Measurements from ENCODE around the gene DLGAP1. TPM values are rescaled to one million over a fixed set of nuclear protein-coding genes. Genes with fewer than 3 reads are reported as not detected.

The DLGAP1 gene
- total and polyA plus RNA-seq, 7 experiments from 2014 or later: 0.32 to 1.0 TPM; not detected in 5

- no peaks in the 10 kb centered on the region for H3K27me3 ChIP-seq (ENCODE audit: control insufficient read depth in 2 of 2, insufficient read depth in 2 of 2, low read length in 2 of 2)
- ChIA-PET POLR2A (no interaction called here), CTCF (no interaction called here)
- peaks cover 0 to 1% (median 0%) of the 10 kb centered on the region in 11 donors for H3K9me3 Mint-ChIP-seq
- no peaks in the 10 kb centered on the region for H3K36me3 ChIP-seq (ENCODE audit: control insufficient read depth in 2 of 3, insufficient read depth in 3 of 3, low read length in 3 of 3)
- peaks cover 0 to 19% (median 9%) of the 10 kb centered on the region in 5 donors for H3K27me3 Mint-ChIP-seq
- no peak overlapping the region for H3K27ac Mint-ChIP-seq
- no peaks in the 10 kb centered on the region for H3K4me1 ChIP-seq (ENCODE audit: control insufficient read depth in 2 of 2, insufficient read depth in 2 of 2, low read length in 2 of 2)
- no peaks in the 10 kb centered on the region for H3K9me3 ChIP-seq (ENCODE audit: control insufficient read depth in 2 of 3, low read length in 3 of 3)
- no peaks in the 10 kb centered on the region for H3K36me3 Mint-ChIP-seq
- H3K4me1 Mint-ChIP-seq: no peaks in the 10 kb centered on the region
- no peak overlapping the region for H3K27ac ChIP-seq (ENCODE audit: low read depth, low read length)
- ATAC-seq: no peak
- no peak overlapping the region for H3K4me3 ChIP-seq (ENCODE audit: low read length)
- DNase-seq: no peak
- intact Hi-C loops (cut with micrococcal nuclease): no loop called here
- no peak overlapping the region for H3K4me3 Mint-ChIP-seq
These were observed 554.8 kb downstream of the DLGAP1 start for GRCh38 chr18:3900327-3900726.

- DNase-seq (no peak), ATAC-seq (no peak)
- peaks cover 0 to 19% (median 9%) of the 10 kb centered on the region in 5 donors for H3K27me3 Mint-ChIP-seq
- Histone ChIP-seq H3K9me3 (ENCODE audit: control insufficient read depth in 2 of 3, low read length in 3 of 3) (no peaks in the 10 kb centered on the region), H3K27me3 (ENCODE audit: control insufficient read depth in 2 of 2, insufficient read depth in 2 of 2, low read length in 2 of 2) (no peaks in the 10 kb centered on the region), H3K27ac (ENCODE audit: low read depth, low read length) (no peak overlapping the region), H3K4me1 (ENCODE audit: control insufficient read depth in 2 of 2, insufficient read depth in 2 of 2, low read length in 2 of 2) (no peaks in the 10 kb centered on the region), H3K36me3 (ENCODE audit: control insufficient read depth in 2 of 3, insufficient read depth in 3 of 3, low read length in 3 of 3) (no peaks in the 10 kb centered on the region), H3K4me3 (ENCODE audit: low read length) (no peak overlapping the region)
- no peak overlapping the region for H3K4me3 Mint-ChIP-seq
- H3K4me1 Mint-ChIP-seq: no peaks in the 10 kb centered on the region
- POLR2A ChIA-PET: no interaction called here
- intact Hi-C loops (cut with micrococcal nuclease): no loop called here
- peaks cover 0 to 1% (median 0%) of the 10 kb centered on the region in 11 donors for H3K9me3 Mint-ChIP-seq
- CTCF ChIA-PET: no interaction called here
- H3K36me3 Mint-ChIP-seq: no peaks in the 10 kb centered on the region
- H3K27ac Mint-ChIP-seq: no peak overlapping the region
These were observed 556.1 kb downstream of the DLGAP1 start for GRCh38 chr18:3898861-3899613.

- no peaks in the 10 kb centered on the region for H3K4me1 ChIP-seq (ENCODE audit: control insufficient read depth in 2 of 2, insufficient read depth in 2 of 2, low read length in 2 of 2)
- no peaks in the 10 kb centered on the region for H3K36me3 ChIP-seq (ENCODE audit: control insufficient read depth in 2 of 3, insufficient read depth in 3 of 3, low read length in 3 of 3)
- Mint-ChIP-seq H3K27me3 (peaks cover 0 to 22% (median 0%) of the 10 kb centered on the region in 5 donors), H3K27ac (no peak overlapping the region), H3K4me1 (no peaks in the 10 kb centered on the region), H3K36me3 (no peaks in the 10 kb centered on the region), H3K9me3 (peaks cover 0 to 1% (median 0%) of the 10 kb centered on the region in 11 donors), H3K4me3 (no peak overlapping the region)
- DNase-seq (no peak), ATAC-seq (no peak)
- no peak overlapping the region for H3K4me3 ChIP-seq (ENCODE audit: low read length)
- CTCF ChIA-PET: no interaction called here
- POLR2A ChIA-PET: no interaction called here
- no peaks in the 10 kb centered on the region for H3K27me3 ChIP-seq (ENCODE audit: control insufficient read depth in 2 of 2, insufficient read depth in 2 of 2, low read length in 2 of 2)
- intact Hi-C loops (cut with micrococcal nuclease): no loop called here
- H3K27ac ChIP-seq (ENCODE audit: low read depth, low read length): no peak overlapping the region
- H3K9me3 ChIP-seq (ENCODE audit: control insufficient read depth in 2 of 3, low read length in 3 of 3): no peaks in the 10 kb centered on the region
These were observed 563.0 kb downstream of the DLGAP1 start for GRCh38 chr18:3892152-3892551.

DNA sequence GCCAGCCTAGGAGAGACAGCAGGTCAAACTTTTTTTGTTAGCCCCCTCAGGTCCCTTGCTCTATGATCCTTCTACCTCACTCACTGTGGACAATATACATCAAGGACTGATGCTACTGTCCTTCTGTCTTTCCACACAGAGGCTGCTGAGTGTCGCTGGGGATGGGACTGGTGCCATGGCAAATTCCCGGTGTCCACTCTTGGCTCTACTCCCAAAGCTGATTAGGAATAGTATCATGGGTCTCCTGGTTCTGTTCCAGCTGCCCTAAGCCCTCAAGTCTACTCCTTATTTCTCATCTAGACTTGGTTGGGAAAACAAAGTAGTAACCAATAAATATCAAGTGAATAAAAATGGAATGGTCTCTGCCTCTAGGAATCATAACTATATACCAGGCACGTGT lies 563.9 kb downstream of the DLGAP1 start:
- ATAC-seq: no peak
- ChIA-PET POLR2A (no interaction called here), CTCF (no interaction called here)
- Histone ChIP-seq H3K4me1 (ENCODE audit: control insufficient read depth in 2 of 2, insufficient read depth in 2 of 2, low read length in 2 of 2) (no peaks in the 10 kb centered on the region), H3K36me3 (ENCODE audit: control insufficient read depth in 2 of 3, insufficient read depth in 3 of 3, low read length in 3 of 3) (no peaks in the 10 kb centered on the region), H3K4me3 (ENCODE audit: low read length) (no peak overlapping the region), H3K27me3 (ENCODE audit: control insufficient read depth in 2 of 2, insufficient read depth in 2 of 2, low read length in 2 of 2) (no peaks in the 10 kb centered on the region), H3K27ac (ENCODE audit: low read depth, low read length) (no peak overlapping the region), H3K9me3 (ENCODE audit: control insufficient read depth in 2 of 3, low read length in 3 of 3) (no peaks in the 10 kb centered on the region)
- Mint-ChIP-seq H3K27me3 (peaks cover 0 to 23% (median 6%) of the 10 kb centered on the region in 5 donors), H3K4me3 (no peak overlapping the region), H3K4me1 (no peaks in the 10 kb centered on the region), H3K36me3 (no peaks in the 10 kb centered on the region), H3K27ac (no peak overlapping the region), H3K9me3 (peaks cover 0 to 1% (median 0%) of the 10 kb centered on the region in 11 donors)
- intact Hi-C loops (cut with micrococcal nuclease): no loop called here
- DNase-seq: no peak

DNA sequence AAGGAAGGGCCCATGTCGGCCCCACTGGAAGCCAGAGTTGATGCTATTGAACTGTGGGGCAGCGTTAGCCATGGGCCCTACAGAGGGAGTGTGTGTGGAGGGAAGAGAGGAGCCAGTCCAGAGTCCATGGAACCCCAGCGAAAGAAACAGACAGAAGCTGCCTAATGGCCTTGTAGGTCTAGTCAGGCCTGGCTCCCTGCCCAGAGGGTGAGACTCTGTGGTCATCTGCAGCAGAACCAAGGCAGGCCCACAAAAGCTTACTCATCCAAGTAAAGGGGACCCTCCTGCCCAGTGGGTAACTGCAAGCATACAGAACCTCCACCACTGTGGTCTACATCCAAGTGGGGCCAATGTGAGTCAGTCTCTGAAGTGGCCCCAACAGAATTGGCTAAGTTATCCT lies 565.3 kb downstream of the DLGAP1 start:
- Histone ChIP-seq H3K4me1 (ENCODE audit: control insufficient read depth in 2 of 2, insufficient read depth in 2 of 2, low read length in 2 of 2) (no peaks in the 10 kb centered on the region), H3K36me3 (ENCODE audit: control insufficient read depth in 2 of 3, insufficient read depth in 3 of 3, low read length in 3 of 3) (no peaks in the 10 kb centered on the region), H3K9me3 (ENCODE audit: control insufficient read depth in 2 of 3, low read length in 3 of 3) (no peaks in the 10 kb centered on the region), H3K27me3 (ENCODE audit: control insufficient read depth in 2 of 2, insufficient read depth in 2 of 2, low read length in 2 of 2) (no peaks in the 10 kb centered on the region), H3K4me3 (ENCODE audit: low read length) (no peak overlapping the region), H3K27ac (ENCODE audit: low read depth, low read length) (no peak overlapping the region)
- Mint-ChIP-seq H3K36me3 (no peaks in the 10 kb centered on the region), H3K27ac (no peak overlapping the region), H3K4me1 (no peaks in the 10 kb centered on the region), H3K4me3 (no peak overlapping the region), H3K9me3 (peaks cover 0 to 5% (median 0%) of the 10 kb centered on the region in 11 donors), H3K27me3 (peaks cover 3 to 23% (median 7%) of the 10 kb centered on the region in 5 donors)
- CTCF ChIA-PET: no interaction called here
- POLR2A ChIA-PET: no interaction called here
- intact Hi-C loops (cut with micrococcal nuclease): no loop called here
- ATAC-seq (no peak), DNase-seq (no peak)

- intact Hi-C loops (cut with micrococcal nuclease): no loop called here
- POLR2A ChIA-PET: no interaction called here
- H3K36me3 ChIP-seq (ENCODE audit: control insufficient read depth in 2 of 3, insufficient read depth in 3 of 3, low read length in 3 of 3): no peaks in the 10 kb centered on the region
- Mint-ChIP-seq H3K36me3 (no peaks in the 10 kb centered on the region), H3K4me3 (no peak overlapping the region), H3K27ac (no peak overlapping the region), H3K27me3 (peaks cover 3 to 23% (median 7%) of the 10 kb centered on the region in 5 donors), H3K9me3 (peaks cover 0 to 5% (median 0%) of the 10 kb centered on the region in 11 donors), H3K4me1 (no peaks in the 10 kb centered on the region)
- H3K27me3 ChIP-seq (ENCODE audit: control insufficient read depth in 2 of 2, insufficient read depth in 2 of 2, low read length in 2 of 2): no peaks in the 10 kb centered on the region
- H3K4me1 ChIP-seq (ENCODE audit: control insufficient read depth in 2 of 2, insufficient read depth in 2 of 2, low read length in 2 of 2): no peaks in the 10 kb centered on the region
- no peak for ATAC-seq
- H3K27ac ChIP-seq (ENCODE audit: low read depth, low read length): no peak overlapping the region
- no peak overlapping the region for H3K4me3 ChIP-seq (ENCODE audit: low read length)
- no peaks in the 10 kb centered on the region for H3K9me3 ChIP-seq (ENCODE audit: control insufficient read depth in 2 of 3, low read length in 3 of 3)
- DNase-seq: no peak
- CTCF ChIA-PET: no interaction called here
These were observed 566.0 kb downstream of the DLGAP1 start for GRCh38 chr18:3889121-3889520.

DNA sequence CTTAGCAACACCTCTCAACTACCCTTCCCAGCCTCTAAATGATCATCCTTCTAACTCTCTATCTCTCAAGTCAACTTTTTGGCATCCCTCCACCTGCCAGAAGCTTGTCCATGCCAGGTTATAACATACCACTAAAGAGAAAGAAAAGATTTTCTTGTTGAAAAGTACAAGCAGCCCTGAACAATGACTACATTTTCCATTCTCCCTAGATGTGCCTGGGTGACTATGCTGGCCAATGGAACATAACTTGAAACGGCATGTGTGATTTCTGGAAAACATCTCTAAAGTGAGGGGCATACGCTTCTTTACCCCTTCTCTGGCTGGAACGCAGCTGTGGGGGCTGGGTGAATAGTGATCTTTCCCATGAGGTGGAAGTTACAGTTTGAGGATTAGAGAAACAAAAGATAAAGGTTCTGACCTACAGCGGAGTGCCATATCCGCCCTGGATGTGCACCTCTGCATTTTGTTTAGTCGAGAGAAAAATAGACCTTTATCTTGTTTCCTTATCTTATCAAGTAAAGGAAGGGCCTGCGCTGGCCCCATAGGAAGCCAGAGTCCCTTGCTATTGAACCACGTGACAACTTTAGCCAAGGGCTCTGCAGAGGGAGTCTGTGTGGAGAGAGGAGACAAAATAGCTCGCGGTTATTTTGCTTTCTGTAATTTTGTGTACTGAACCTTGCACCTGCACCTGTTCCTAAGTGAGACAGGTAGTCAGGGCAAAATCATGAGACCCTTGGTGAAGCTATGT lies 568.4 kb downstream of the DLGAP1 start:
- intact Hi-C loops (cut with micrococcal nuclease): no loop called here
- no peaks in the 10 kb centered on the region for H3K4me1 Mint-ChIP-seq
- peaks cover 0 to 5% (median 0%) of the 10 kb centered on the region in 11 donors for H3K9me3 Mint-ChIP-seq
- Histone ChIP-seq H3K9me3 (ENCODE audit: control insufficient read depth in 2 of 3, low read length in 3 of 3) (no peaks in the 10 kb centered on the region), H3K27me3 (ENCODE audit: control insufficient read depth in 2 of 2, insufficient read depth in 2 of 2, low read length in 2 of 2) (no peaks in the 10 kb centered on the region), H3K4me1 (ENCODE audit: control insufficient read depth in 2 of 2, insufficient read depth in 2 of 2, low read length in 2 of 2) (no peaks in the 10 kb centered on the region), H3K27ac (ENCODE audit: low read depth, low read length) (no peak overlapping the region), H3K4me3 (ENCODE audit: low read length) (no peak overlapping the region), H3K36me3 (ENCODE audit: control insufficient read depth in 2 of 3, insufficient read depth in 3 of 3, low read length in 3 of 3) (no peaks in the 10 kb centered on the region)
- CTCF ChIA-PET: no interaction called here
- H3K27ac Mint-ChIP-seq: no peak overlapping the region
- ATAC-seq (no peak), DNase-seq (no peak)
- POLR2A ChIA-PET: no interaction called here
- H3K36me3 Mint-ChIP-seq: no peaks in the 10 kb centered on the region
- no peak overlapping the region for H3K4me3 Mint-ChIP-seq
- peaks cover 0 to 23% (median 7%) of the 10 kb centered on the region in 5 donors for H3K27me3 Mint-ChIP-seq

All from naive thymus-derived CD4-positive, alpha-beta T cell (primary cell).